ENCODE results near the gene CERS6. TPM values are rescaled to one million over a fixed set of nuclear protein-coding genes. Genes with fewer than 3 reads are reported as not detected.

Gene CERS6
- total RNA-seq, 1 experiment from 2014 or later = 8.3 TPM

DNA sequence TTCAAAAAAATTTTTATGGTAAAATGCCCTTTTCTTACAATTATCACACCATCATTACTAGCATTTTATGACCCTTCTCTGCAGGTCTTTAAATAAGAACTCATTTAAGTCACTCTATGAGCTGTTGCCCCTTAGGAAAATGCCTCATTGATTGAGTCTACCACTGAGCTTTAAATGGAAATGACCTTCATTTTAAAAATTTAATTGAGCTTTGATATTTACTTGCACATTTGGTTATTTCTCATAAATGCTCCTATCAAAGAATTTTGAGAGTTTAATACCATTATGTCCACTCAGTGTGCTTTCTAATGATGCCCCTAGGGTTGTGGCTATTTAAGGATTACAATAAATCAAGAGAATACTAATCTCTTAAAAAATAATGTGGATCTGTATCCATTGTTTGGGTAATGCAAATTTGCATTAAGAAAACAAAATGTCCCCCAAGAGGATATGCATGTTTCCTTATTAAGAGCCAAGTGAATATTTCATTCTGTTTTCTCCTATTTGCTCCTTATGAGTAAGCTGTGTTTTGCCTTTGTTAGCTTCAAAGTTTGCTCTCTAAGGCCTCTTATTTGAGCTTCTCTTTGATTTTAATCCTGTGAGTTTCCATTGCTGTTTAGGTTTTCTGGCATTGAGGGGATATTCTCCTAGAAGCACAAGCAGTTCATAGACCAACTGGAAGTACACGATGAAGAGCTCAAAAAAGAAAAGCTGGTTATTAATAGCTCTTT, 69.8 kb downstream of the CERS6 start:
- BruUV-seq (replicated peaks) = no TSS peak
- intact Hi-C loops (cut with micrococcal nuclease; ENCODE audit: unreplicated experiment) = no loop called here

DNA sequence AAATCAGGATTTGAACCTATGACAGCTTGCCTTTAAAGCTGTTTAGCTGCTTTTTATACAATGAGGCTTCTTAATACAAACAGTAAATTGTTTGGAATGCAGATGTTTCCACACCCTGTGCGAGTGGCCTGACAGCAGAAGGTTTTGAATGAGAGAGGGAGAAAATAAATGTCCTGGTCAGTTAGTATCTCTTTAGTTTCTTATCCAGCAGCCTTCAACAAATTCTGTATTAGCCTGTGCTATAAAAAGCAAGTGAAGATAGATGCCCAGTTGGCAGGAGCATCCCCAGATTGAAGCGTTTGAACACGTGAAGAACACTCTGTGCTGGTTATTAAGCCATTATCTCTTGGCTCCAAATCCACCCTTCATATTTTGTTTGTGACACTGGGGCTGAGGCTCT, 70.6 kb downstream of the CERS6 start:
- Histone ChIP-seq H3K36me3 (ENCODE audit: low read depth) (no peaks in the 10 kb centered on the region), H2AFZ (no peak overlapping the region), H3K4me1 (replicated peaks; ENCODE audit: insufficient read depth) (no peaks in the 10 kb centered on the region; the same call in 1 of the 2 replicates), H3K4me2 (no peak overlapping the region), H3K9me3 (ENCODE audit: insufficient read depth, low read depth) (no peaks in the 10 kb centered on the region), H3K4me3 (no peak overlapping the region), H3K9me2 (ENCODE audit: insufficient read depth) (no peaks in the 10 kb centered on the region), H3K27me3 (ENCODE audit: insufficient read depth, low read depth) (no peaks in the 10 kb centered on the region), H4K20me1 (ENCODE audit: insufficient read depth) (no peaks in the 10 kb centered on the region; the same call in 1 of the 2 replicates), H3K27ac (no peak overlapping the region), H3F3A (ENCODE audit: insufficient read depth, low read depth) (no peaks in the 10 kb centered on the region), H3K79me2 (ENCODE audit: low read depth) (no peaks in the 10 kb centered on the region)
- intact Hi-C loops (cut with micrococcal nuclease; ENCODE audit: unreplicated experiment) = no loop called here
- BruUV-seq (replicated peaks) = no TSS peak
- POLR2A ChIA-PET (ENCODE audit: unreplicated experiment) = interaction anchor here (0.6 kb wide), 1 partner anchor 51 kb away, joined by 3 read pairs; no protein-coding TSS in a partner anchor
- TF ChIP-seq EZH2 (IDR thresholded peaks at IDR 0.05; ENCODE audit: low read depth) = no peak
- TF ChIP-seq, protein P1, sequence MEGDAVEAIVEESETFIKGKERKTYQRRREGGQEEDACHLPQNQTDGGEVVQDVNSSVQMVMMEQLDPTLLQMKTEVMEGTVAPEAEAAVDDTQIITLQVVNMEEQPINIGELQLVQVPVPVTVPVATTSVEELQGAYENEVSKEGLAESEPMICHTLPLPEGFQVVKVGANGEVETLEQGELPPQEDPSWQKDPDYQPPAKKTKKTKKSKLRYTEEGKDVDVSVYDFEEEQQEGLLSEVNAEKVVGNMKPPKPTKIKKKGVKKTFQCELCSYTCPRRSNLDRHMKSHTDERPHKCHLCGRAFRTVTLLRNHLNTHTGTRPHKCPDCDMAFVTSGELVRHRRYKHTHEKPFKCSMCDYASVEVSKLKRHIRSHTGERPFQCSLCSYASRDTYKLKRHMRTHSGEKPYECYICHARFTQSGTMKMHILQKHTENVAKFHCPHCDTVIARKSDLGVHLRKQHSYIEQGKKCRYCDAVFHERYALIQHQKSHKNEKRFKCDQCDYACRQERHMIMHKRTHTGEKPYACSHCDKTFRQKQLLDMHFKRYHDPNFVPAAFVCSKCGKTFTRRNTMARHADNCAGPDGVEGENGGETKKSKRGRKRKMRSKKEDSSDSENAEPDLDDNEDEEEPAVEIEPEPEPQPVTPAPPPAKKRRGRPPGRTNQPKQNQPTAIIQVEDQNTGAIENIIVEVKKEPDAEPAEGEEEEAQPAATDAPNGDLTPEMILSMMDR (conservative IDR thresholded peaks at IDR 0.05) = no peak
- no peak for DNase-seq
- CTCF ChIA-PET = no interaction called here

More for the DNA sequence above, 69.8 kb downstream of the CERS6 start:
- Histone ChIP-seq H3K27ac (no peak overlapping the region), H3K36me3 (ENCODE audit: low read depth) (no peaks in the 10 kb centered on the region), H3K79me2 (ENCODE audit: low read depth) (no peaks in the 10 kb centered on the region), H2AFZ (no peak overlapping the region), H4K20me1 (ENCODE audit: insufficient read depth) (no peaks in the 10 kb centered on the region; the same call in 1 of the 2 replicates), H3K4me1 (replicated peaks; ENCODE audit: insufficient read depth) (no peaks in the 10 kb centered on the region; the same call in 1 of the 2 replicates), H3K9me2 (ENCODE audit: insufficient read depth) (no peaks in the 10 kb centered on the region), H3K4me2 (no peak overlapping the region), H3F3A (ENCODE audit: insufficient read depth, low read depth) (no peaks in the 10 kb centered on the region), H3K27me3 (ENCODE audit: insufficient read depth, low read depth) (no peaks in the 10 kb centered on the region), H3K4me3 (no peak overlapping the region), H3K9me3 (ENCODE audit: insufficient read depth, low read depth) (no peaks in the 10 kb centered on the region)
- TF ChIP-seq EZH2 (IDR thresholded peaks at IDR 0.05; ENCODE audit: low read depth) = no peak
- TF ChIP-seq, protein P1 (conservative IDR thresholded peaks at IDR 0.05) = no peak
- ChIA-PET POLR2A (ENCODE audit: unreplicated experiment) (interaction anchor here (0.6 kb wide), 1 partner anchor 51 kb away, joined by 3 read pairs; no protein-coding TSS in a partner anchor), CTCF (no interaction called here)
- no peak for DNase-seq

DNA sequence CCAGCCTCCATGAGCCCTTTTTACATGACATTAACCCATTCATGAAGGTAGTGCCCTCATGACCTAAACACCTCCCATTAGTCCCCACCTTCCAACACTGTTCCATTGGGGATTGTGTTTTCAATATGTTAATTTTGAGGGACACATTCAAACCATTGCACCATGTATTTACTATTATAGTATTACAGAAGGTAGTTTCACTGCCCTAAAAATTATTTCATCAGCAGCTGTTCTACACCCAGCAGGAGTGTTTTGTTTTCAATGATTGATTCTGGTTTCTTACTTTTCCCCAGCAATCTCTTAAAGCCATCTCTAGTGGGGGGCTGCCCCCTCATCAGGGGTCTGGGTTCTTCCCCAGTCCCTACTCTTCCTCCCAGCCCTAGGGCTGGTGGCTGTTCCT, 71.9 kb downstream of the CERS6 start:
- Histone ChIP-seq H3K9me2 (ENCODE audit: insufficient read depth) (no peaks in the 10 kb centered on the region), H3K36me3 (ENCODE audit: low read depth) (no peaks in the 10 kb centered on the region), H3F3A (ENCODE audit: insufficient read depth, low read depth) (no peaks in the 10 kb centered on the region), H3K27ac (no peak overlapping the region), H2AFZ (no peak overlapping the region), H3K9me3 (ENCODE audit: insufficient read depth, low read depth) (no peaks in the 10 kb centered on the region), H3K4me2 (no peak overlapping the region), H3K79me2 (ENCODE audit: low read depth) (no peaks in the 10 kb centered on the region), H3K27me3 (ENCODE audit: insufficient read depth, low read depth) (no peaks in the 10 kb centered on the region), H3K4me3 (no peak overlapping the region), H3K4me1 (replicated peaks; ENCODE audit: insufficient read depth) (no peaks in the 10 kb centered on the region; the same call in 1 of the 2 replicates), H4K20me1 (ENCODE audit: insufficient read depth) (no peaks in the 10 kb centered on the region; the same call in 1 of the 2 replicates)
- POLR2A ChIA-PET (ENCODE audit: unreplicated experiment) = no interaction called here
- CTCF ChIA-PET = no interaction called here
- TF ChIP-seq, protein P1 (conservative IDR thresholded peaks at IDR 0.05) = no peak
- TF ChIP-seq EZH2 (IDR thresholded peaks at IDR 0.05; ENCODE audit: low read depth) = no peak
- intact Hi-C loops (cut with micrococcal nuclease; ENCODE audit: unreplicated experiment) = no loop called here
- no peak for DNase-seq
- BruUV-seq (replicated peaks) = no TSS peak
